ENCODE results near the gene SIAH1. TPM values are rescaled to one million over a fixed set of nuclear protein-coding genes. Genes with fewer than 3 reads are reported as not detected.

The SIAH1 gene
- total RNA-seq, 4 donors from 2014 or later, result 27.2 to 31.8 (median 30.9) TPM

DNA sequence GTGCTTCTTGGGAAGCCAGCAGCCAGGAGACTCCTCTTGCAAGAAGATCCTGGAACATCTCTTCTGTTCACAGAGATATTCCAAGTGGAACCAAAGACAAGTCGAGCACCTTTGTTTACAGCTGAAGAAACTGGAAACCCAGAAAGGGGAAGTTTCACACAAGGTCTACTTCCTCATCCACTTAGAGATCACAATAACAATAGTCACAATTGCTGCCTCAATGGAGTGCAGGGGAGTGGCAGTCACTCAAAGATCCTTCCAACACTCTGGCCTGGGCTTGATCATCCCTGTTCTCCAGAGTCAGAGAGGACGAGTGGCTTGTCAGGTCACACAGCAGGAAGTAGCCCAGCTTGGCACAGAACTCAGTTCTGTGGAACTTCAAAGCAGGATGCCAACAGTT, 46.9 kb upstream of the SIAH1 start:
- Histone ChIP-seq H3K4me1 (no peaks in the 10 kb centered on the region), H3K4me3 (no peak overlapping the region), H3K27me3 (no peaks in the 10 kb centered on the region), H3K9me3 (no peaks in the 10 kb centered on the region), H3K36me3 (no peaks in the 10 kb centered on the region), H3K27ac (no peak overlapping the region)
- no peak for ATAC-seq
- TF ChIP-seq POLR2AphosphoS5 (IDR thresholded peaks at IDR 0.05) (no peak), EP300 (IDR thresholded peaks at IDR 0.05) (no peak), POLR2A (IDR thresholded peaks at IDR 0.05) (no peak)
- TF ChIP-seq, protein P1, sequence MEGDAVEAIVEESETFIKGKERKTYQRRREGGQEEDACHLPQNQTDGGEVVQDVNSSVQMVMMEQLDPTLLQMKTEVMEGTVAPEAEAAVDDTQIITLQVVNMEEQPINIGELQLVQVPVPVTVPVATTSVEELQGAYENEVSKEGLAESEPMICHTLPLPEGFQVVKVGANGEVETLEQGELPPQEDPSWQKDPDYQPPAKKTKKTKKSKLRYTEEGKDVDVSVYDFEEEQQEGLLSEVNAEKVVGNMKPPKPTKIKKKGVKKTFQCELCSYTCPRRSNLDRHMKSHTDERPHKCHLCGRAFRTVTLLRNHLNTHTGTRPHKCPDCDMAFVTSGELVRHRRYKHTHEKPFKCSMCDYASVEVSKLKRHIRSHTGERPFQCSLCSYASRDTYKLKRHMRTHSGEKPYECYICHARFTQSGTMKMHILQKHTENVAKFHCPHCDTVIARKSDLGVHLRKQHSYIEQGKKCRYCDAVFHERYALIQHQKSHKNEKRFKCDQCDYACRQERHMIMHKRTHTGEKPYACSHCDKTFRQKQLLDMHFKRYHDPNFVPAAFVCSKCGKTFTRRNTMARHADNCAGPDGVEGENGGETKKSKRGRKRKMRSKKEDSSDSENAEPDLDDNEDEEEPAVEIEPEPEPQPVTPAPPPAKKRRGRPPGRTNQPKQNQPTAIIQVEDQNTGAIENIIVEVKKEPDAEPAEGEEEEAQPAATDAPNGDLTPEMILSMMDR (IDR thresholded peaks at IDR 0.05), result no peak
- WGBS, 2 donors (ENCODE audit: low coverage in 1 of 2), result 40% methylated on average over 1 of the region's 2 CpGs; no CpG with 5 or more reads in 1 of the 2 donors

DNA sequence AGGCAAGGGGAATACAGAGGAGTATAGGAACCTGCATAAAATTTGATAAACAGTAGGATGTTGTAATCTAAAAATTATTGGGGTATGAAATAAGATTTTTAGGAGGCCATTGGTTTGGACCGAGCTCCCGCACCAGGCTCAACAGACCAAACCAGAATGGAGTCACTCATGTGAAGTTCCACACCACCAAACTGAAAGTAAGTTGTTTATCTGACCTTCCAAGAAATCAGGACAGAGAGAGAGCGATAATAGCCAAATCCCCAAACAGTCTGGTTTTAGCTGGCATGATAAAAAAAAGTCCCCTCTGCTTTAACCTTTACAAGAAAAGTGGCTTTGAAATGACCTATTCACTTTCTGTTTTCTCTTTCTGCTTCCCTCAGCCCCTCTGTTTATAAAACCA, 45.7 kb upstream of the SIAH1 start:
- no peak overlapping the region for H3K4me3 ChIP-seq
- 78 to 100% methylated on average over 3 of the region's 3 CpGs for WGBS, 2 donors (ENCODE audit: low coverage in 1 of 2)
- no peak for ATAC-seq
- H3K27ac ChIP-seq, result no peak overlapping the region
- TF ChIP-seq EP300 (IDR thresholded peaks at IDR 0.05) (no peak), POLR2AphosphoS5 (IDR thresholded peaks at IDR 0.05) (no peak), POLR2A (IDR thresholded peaks at IDR 0.05) (no peak)
- TF ChIP-seq, protein P1 (IDR thresholded peaks at IDR 0.05), result no peak
- no peaks in the 10 kb centered on the region for H3K4me1 ChIP-seq
- no peaks in the 10 kb centered on the region for H3K36me3 ChIP-seq
- H3K27me3 ChIP-seq, result no peaks in the 10 kb centered on the region
- no peaks in the 10 kb centered on the region for H3K9me3 ChIP-seq

DNA sequence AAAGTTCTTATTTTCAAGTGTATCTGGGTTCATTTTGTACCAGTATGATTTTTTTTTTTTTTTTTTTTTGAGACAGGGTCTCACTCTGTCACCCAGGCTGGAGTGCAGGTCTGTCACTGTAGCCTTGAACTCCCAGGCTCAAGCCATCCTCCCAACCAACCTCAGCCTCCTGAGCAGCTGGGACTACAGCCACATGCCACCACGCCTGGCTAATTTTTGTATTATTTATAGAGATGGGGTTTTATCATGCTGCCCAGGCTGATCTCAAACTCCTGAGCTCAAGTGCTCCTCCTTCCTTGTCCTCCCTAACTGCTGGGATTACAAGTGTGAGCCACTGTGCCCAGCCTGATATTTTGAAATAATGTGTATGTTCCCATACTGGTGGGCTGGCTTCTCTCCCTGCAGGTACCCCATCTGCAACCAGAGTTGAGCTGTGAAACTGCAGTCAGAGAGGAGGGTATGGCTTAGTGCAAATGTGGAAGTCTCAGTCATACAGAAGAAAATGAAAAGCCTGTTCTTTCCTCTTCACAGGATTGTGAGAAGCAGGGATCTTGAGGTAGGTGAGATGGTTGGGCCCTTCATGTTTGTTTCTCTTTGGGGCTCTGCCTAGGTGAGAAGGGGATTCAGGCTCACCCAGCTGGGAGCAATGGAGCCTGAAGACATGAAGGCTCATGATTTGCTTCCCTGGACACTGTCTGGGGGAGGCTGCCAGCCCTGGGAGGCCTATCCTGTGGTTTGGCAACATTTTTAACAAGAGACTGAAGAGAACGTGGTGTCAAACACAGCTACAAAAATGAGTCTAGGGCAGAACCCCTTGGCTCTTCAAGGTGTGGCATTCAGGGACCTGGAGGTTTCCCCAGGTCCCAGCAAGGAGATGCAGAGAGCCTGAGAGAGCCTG, 41.3 kb upstream of the SIAH1 start:
- 83% methylated on average over 2 of the region's 2 CpGs; no CpG with 5 or more reads in 1 of the 2 donors for WGBS, 2 donors (ENCODE audit: low coverage in 1 of 2)
- Histone ChIP-seq H3K9me3 (no peaks in the 10 kb centered on the region), H3K36me3 (no peaks in the 10 kb centered on the region), H3K27me3 (no peaks in the 10 kb centered on the region), H3K4me3 (no peak overlapping the region), H3K4me1 (no peaks in the 10 kb centered on the region), H3K27ac (no peak overlapping the region)
- ATAC-seq, result no peak
- TF ChIP-seq POLR2AphosphoS5 (IDR thresholded peaks at IDR 0.05) (no peak), EP300 (IDR thresholded peaks at IDR 0.05) (no peak), POLR2A (IDR thresholded peaks at IDR 0.05) (no peak)
- TF ChIP-seq, protein P1 (IDR thresholded peaks at IDR 0.05), result no peak

DNA sequence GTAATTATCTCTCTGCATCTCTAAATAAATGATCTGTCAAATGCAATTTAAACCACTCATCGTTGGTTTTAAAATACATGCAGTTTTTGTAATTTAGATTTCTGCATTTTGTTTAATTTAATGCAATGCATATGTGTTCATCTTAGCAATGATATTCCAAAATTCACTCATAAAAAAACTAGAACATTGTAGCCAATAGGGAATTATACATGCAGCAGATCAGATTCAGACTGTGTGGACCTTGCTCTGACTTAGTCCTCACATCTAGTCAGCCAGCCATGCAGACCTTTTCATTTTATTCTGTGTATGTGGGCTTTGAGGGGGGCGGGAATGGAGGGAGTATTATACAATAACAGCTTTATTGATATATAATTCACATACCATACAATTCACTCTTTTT, 37.3 kb upstream of the SIAH1 start:
- TF ChIP-seq, protein P1 (IDR thresholded peaks at IDR 0.05), result no peak
- no peak for TF ChIP-seq POLR2AphosphoS5 (IDR thresholded peaks at IDR 0.05)
- TF ChIP-seq EP300 (IDR thresholded peaks at IDR 0.05), result no peak
- no peak for TF ChIP-seq POLR2A (IDR thresholded peaks at IDR 0.05)
- no peak overlapping the region for H3K4me3 ChIP-seq
- H3K27me3 ChIP-seq, result no peaks in the 10 kb centered on the region
- no peaks in the 10 kb centered on the region for H3K36me3 ChIP-seq
- no peaks in the 10 kb centered on the region for H3K4me1 ChIP-seq
- no peaks in the 10 kb centered on the region for H3K9me3 ChIP-seq
- 58 to 69% methylated on average over 2 of the region's 2 CpGs for WGBS, 2 donors (ENCODE audit: low coverage in 1 of 2)
- no peak for ATAC-seq
- H3K27ac ChIP-seq, result no peak overlapping the region

DNA sequence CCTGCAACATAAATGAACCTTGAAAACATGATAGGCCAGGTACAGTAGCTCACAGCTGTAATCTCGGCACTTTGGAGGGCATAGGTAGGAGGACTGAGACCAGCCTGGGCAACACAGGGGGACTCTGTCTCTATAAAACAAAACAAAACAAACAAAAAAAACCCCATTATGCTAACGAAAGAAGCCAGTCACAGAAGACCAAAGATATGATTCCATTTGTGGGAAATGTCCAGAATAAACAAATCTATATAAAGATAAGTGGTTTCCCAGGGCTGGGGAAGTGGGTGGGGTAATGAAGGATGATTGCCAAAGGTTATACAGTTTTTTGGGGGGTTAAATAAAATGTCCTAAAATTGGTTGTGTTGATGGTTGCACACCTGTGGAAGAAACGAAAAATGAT, 36.5 kb upstream of the SIAH1 start:
- WGBS, 2 donors (ENCODE audit: low coverage in 1 of 2), result 54 to 75% methylated on average over 3 of the region's 3 CpGs
- H3K36me3 ChIP-seq, result no peaks in the 10 kb centered on the region

More for the DNA sequence above, 36.5 kb upstream of the SIAH1 start:
- no peak for ATAC-seq
- Histone ChIP-seq H3K9me3 (no peaks in the 10 kb centered on the region), H3K27me3 (no peaks in the 10 kb centered on the region), H3K4me3 (no peak overlapping the region), H3K4me1 (no peaks in the 10 kb centered on the region), H3K27ac (no peak overlapping the region)
- TF ChIP-seq, protein P1 (IDR thresholded peaks at IDR 0.05), result no peak
- TF ChIP-seq POLR2AphosphoS5 (IDR thresholded peaks at IDR 0.05) (no peak), EP300 (IDR thresholded peaks at IDR 0.05) (no peak), POLR2A (IDR thresholded peaks at IDR 0.05) (no peak)

All from gastroesophageal sphincter (tissue), 4 donors.